Endothelial cell of hepatic sinusoid (primary cell): ENCODE data around the gene PHACTR3.

Experiments
- in situ Hi-C: cut with HindIII; loops from 2 replicates; pipeline ENCODE4 v1.10.0; 2017; ENCODE audit warnings: low sequenced_read_pairs

Gene PHACTR3

DNA sequence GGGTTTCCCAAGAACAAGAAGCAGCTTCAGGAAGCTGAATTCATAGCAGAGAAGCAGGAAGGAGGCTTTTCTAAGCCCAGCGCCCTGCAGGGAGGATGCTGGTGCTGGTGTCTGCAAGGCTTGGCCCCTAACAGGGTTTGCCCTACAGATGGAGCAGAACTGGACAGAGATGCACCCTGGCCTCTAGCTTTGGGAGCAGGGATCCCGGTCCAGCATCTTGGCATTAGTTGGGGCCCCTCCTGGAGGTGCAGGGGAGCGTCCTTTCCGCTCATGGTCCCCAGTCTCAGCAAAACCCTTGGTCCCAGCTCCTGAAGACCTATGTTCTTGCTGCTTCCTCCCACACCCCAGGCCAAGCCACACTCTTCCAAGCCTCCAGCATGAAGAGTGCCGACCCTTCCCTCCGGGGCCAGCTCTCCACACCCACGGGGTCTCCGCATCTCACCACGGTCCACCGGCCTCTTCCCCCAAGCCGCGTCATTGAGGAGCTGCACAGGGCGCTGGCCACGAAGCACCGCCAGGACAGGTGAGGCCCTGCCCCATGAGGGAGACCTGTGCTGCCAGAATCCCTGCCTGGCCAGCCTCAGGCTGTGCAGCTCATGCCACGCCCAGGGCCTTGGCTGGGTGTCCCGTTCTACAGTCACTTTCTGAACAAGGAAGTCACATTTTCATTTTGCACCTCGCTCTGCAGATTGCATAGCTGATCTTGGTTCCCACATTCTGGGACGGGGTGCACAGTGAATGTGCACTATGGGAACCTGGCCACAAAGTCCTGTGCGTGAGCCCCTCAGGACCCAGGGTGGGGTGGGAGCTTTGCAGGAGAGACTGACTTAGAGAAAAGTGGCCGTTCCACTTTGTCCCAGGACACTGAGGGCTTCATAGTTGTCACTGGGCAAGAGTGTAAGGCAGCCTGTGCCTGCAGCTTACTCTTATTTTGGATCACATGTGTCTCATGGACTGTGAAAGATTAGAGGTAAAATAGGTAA is 168.9 kb downstream of the PHACTR3 start:
- in situ Hi-C loops: no loop called here

DNA sequence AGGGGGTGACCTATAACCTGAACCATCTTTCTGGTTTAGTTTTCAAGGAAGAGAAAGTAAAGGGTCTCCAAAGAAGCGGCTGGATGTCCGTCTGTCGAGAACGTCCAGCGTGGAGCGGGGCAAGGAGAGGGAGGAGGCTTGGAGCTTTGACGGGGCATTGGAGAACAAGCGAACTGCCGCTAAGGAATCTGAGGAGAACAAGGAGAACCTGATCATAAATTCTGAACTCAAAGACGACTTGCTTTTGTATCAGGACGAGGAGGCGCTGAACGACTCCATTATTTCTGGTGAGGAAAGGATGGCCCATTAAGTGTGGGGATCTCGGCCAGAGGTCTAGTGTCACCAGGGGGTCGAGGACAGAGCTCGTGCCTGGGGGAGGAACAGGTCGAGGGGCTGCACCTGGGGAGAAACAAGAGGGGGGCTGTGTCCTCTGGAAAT is 169.9 kb downstream of the PHACTR3 start:
- in situ Hi-C loops: no loop called here

DNA sequence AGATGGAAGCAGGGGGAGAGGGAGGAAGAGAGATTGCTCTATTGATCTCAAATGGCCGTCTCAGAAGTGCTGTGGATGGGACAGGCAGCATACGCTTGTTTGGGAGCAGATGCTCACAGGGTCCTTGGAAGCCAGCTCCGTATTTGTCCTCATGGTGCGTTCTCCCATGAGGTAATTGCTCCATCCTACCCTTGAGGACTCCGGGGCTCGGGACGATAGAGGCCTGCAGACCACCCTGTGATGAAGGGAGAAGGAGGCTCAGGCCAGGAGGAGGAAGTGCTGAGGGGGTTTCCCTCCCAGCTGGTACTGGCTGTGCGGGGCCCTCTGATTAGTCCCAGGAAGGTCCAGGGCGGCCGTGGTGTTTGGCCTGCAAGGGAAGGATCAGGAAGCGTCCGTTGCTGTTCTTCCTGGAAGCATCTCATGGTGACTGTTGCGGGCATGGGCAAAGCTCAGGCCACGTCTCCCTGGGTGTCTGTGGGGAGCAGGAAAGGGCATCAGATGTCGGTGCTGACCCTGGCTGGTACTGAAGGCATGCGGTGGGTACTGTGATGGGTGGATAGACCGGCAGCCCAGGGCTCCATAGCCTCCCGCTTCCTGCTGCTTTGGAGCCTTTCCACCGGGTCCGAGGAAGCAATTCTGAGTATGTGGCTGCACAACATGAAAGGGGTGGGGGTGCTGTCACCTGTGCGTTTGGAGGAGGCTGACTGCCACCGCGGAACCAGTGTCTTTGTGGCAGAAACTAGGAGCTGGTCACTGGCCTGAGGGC is 170.8 kb downstream of the PHACTR3 start:
- in situ Hi-C loops: no loop called here

GRCh38 chr20:59775687-59776055 is 171.3 kb downstream of the PHACTR3 start:
- in situ Hi-C loops: no loop called here

- in situ Hi-C loops: no loop called here
Observed at GRCh38 chr20:59776059-59776603, 171.8 kb downstream of the PHACTR3 start.

DNA sequence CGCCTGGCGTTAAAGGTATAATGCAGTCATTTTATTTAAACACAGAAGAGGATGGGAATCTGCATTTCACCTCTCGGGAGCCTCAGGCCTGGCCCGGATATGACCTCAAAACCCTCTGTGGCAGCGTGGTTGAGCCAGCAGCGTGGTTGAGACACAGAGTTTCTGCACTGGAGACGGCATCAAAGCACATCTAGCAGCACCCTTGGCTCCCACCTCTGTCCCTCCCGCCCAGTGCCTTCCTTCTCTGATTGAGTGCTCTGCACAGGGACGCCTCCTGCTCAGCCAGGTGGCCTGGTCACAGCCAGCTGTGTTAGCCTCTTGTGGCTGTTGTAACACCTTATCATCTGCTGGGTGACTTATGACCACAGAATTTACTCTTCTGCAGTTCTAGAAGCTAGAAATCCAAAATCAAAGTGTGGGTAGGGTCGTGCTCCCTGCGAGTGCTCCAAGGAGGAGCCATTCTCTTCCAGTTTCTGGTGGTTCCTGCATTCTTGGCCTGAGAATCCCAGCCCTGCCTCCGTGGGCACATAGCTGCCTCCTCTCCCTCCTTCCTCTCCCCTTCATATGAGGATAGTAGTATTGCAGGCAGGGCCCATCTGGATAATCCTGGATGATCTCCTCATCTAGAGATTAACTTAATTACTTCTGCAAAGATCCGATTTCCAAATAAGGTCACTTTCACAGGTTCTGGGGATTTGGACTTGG is 172.4 kb downstream of the PHACTR3 start:
- in situ Hi-C loops: no loop called here

DNA sequence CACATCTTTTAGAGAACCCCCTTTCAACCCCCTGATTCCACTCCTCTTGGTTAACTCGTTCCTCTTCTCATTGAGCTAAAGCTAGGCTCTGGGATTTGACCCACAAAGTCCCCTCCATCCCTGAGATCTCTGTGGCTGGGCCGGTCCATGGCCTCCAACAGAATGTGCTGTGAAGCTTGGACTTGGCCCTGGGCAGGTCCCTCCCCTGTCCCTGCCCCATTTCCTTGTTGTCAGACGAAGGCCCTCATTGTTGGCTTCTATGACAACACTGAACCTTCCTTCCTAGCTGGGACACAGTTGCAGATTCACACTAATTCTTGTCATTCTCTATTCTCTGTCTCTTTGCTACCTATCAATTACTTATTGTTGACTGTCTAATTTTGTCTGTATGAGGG is 173.0 kb downstream of the PHACTR3 start:
- in situ Hi-C loops: no loop called here

DNA sequence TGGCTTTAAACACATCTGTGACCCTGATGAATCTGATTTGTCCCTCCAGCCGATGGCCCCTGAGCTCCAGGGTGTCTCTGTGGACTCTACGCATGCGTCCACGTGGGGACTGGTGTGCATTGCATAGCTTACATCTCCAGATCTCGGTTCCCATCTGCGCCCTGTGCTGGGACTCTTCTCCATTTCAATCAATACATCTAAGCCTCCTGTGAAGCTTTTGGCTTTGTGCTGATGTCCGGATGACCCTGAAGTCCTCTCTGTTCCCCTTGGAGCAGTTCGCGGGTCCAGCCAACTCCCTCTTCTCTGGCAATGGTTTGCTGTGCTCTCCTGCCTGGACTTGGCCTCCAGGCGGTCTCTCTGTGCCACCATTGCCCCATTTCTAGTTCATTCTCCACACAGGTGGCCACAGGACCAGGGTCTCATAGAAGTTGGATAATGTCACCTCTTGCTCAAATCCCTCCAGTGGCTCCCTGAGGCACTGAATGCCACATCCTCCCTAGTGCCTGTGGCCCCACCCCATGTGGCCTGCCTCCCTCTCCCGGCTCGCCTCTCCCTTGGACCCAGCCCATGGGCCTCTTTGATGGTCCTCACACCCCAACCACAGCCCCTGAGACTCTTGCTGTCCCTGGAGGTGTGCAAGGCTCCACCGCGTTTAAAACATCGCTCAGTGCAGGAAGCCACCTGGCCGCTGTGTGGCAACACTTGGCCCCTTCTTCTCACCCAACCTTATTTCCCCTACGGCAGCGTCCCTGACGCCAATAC is 173.7 kb downstream of the PHACTR3 start:
- in situ Hi-C loops: no loop called here

DNA sequence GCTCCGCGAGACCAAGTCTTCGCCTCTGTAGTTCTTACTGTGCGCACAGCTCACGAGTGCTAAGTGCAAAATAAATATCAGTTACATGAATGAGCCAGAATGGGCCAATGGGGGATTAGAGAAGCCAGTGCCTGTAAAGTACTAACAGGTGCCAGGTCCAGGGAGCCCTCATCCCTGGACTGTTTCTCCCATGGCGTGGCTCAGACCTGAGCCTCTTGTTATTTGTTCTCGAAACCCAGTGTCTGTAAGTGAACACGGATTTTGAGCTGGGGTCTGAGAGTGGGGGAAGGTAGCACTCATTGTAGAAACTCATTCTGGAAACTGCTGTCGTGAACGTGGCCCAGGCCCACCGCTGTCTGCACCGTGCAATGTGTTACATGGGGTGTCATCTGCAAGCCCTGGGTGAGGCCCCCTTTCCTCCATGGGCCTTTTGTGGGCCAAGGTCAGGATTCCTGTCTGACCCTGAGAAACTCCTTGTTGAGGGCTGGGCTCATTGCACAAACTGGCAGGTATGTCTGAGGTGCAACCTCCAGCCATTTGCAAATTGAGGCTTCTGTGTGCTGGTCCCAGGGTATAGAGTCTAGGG is 174.4 kb downstream of the PHACTR3 start:
- in situ Hi-C loops: no loop called here

DNA sequence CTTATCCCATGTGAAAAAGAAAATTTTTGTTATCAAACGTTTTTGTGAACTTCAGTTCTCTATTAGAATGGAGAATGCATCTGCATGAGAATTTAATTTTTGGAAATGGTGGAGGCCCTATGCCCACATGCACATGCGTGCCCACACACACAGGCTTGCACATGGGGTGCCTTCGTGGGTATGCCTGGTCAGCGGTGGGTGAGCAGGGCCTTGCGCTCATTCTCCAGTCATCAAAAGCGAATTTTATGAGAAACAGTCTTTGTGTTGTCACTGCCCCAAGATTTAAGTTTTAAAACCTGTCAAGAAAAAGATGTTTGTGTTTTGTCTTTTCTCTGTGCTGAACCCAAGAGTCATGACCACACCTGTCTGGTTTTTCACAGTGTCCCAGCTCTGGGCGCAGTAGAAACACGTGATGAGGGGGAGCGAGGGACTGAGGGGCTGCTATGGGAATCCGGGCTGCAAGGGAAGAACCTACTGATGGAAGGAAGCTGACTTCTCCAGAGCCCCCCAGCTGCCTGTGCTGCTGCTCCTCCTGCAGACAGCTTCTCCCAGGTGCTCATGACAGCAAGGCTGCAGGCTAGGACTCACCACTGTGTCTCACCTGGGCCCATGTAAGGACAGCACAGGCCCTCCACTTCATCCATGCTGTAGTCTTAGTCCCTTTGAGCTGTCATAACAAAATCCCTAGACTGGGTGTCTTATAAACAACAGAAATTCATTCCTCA is 175.5 kb downstream of the PHACTR3 start:
- in situ Hi-C loops: no loop called here

GRCh38 chr20:59780494-59781185 is 176.3 kb downstream of the PHACTR3 start:
- in situ Hi-C loops: no loop called here

DNA sequence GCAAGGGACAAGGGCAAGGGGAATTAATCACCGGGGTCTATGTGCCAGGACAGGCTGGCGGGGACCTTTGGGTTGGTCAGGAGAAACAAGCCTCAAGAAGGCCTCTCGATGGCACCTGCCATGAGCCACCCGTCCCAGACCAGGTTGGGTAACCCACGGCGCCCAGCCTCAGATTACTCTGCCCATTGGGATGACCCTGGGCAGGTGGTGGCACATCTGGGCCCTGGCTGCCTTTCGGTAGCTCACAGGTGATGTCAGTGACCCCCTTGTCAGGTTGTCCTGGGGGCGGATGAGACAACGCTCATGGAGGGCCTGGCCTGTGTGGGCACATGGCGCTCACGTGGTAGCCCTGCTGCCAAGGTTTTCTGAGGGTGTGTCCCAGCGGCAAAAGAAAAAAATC is 176.9 kb downstream of the PHACTR3 start:
- in situ Hi-C loops: no loop called here

DNA sequence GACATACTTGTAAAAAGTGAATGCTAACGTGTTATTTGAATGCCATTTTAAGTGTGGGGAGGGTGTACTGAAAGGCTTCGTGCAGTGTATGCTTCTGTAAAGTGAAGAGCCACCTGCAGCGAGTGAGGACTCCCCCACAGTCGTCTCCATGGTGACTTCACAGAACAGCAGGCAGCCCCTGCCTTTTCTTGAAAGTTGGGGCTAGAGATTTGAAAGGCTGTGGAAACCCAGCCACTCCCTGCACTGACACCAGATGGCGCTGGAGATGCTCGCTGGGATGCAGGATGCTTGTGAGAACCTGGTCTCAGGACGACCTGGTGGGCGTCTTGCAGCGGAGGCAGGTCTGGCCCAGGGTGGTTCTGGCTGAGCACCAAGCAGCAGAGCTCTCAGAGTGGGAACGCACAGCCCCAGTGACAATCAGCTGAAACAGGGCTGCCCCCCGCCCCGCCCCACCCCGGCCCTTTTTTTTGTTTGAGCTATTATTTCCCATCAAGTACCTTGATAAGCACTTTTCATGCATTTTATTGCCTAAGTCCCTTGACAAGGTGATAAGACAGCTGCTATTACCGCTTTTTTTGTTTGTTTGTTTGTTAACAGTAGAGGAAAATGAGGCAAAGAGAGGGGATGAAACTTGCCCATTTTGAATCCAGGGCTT is 178.8 kb downstream of the PHACTR3 start:
- in situ Hi-C loops: no loop called here

GRCh38 chr20:59783641-59784010 is 179.3 kb downstream of the PHACTR3 start:
- in situ Hi-C loops: no loop called here

DNA sequence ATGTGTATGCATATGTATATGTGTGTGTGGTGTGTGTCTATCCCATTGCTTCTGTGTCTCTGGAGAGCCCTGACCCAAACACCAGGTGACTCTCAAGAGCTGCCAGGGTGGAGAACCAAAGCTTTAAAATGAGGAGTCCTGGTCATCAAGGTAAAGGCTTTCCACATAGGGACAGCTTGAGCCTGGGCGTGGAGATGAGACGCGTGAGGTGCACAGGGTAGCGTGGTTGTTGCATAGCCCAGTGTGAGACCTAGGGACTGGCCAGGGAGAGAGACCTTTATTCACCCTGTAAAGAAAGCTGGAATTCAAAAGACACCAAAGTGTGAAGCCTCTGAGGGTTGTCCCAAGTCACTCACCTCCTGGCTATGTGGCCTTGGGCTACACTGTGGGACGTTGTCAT is 180.0 kb downstream of the PHACTR3 start:
- in situ Hi-C loops: no loop called here

- in situ Hi-C loops: no loop called here
Observed at GRCh38 chr20:59784791-59785668, 180.7 kb downstream of the PHACTR3 start.

DNA sequence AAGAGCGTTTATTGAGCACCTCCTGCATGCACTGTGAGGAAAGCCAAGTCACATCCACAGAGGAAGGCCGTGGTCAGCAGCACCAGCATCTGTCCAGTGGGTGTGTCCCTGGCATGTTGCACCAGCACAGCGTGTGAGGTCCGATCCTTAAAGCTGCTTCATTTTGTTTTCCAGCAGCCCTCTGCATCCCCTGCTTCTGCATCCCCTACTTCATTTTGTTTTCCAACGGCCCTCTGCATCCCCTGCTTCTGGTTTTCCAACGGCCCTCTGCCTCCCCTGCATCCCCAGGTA is 181.3 kb downstream of the PHACTR3 start:
- in situ Hi-C loops: no loop called here
